ENCODE results near the gene PPHLN1.

- TF ChIP-seq POLR2A (IDR thresholded peaks at IDR 0.05): no peak
- TF ChIP-seq CTCF (IDR thresholded peaks at IDR 0.05): no peak
- no peak for TF ChIP-seq POLR2AphosphoS5 (IDR thresholded peaks at IDR 0.05)
- TF ChIP-seq EP300 (IDR thresholded peaks at IDR 0.05): no peak
Measured at GRCh38 chr12:42327227-42327590, 1.2 kb downstream of the PPHLN1 start.
